Fibroblast of lung (primary cell): ENCODE measurements around the gene BUD31. TPM values are rescaled to one million over a fixed set of nuclear protein-coding genes. Genes with fewer than 3 reads are reported as not detected.

ENCODE experiments used
- DNase-seq, 2 donors: peaks; one replicate each; pipeline versions ENCODE4 v3.0.0 to v3.0.0-alpha.2; 2010; ENCODE audit warnings: low read depth in 2 of 2
- H2AFZ ChIP-seq: 2 replicates; pipeline ENCODE4 v1.5.1; 2012; ENCODE audit warnings: low read length, control low read depth, inconsistent platforms
- H3K27ac ChIP-seq: 2 replicates; pipeline ENCODE4 v1.5.1; 2011; ENCODE audit warnings: low read length, control low read depth; ENCODE audit not compliant: insufficient read depth
- H3K27me3 ChIP-seq: 2 replicates; pipeline ENCODE4 v1.5.1; 2011; ENCODE audit warnings: mild to moderate bottlenecking, low read length; ENCODE audit not compliant: control insufficient read depth, insufficient read depth
- H3K36me3 ChIP-seq: 2 replicates; pipeline ENCODE4 v1.5.1; 2011; ENCODE audit warnings: low read length; ENCODE audit not compliant: control insufficient read depth, insufficient read depth
- H3K4me1 ChIP-seq: 2 replicates; pipeline ENCODE4 v1.5.1; 2011; ENCODE audit warnings: low read length; ENCODE audit not compliant: control insufficient read depth, insufficient read depth; ENCODE audit errors: extremely low read depth
- H3K4me2 ChIP-seq: 2 replicates; pipeline ENCODE4 v1.5.1; 2011; ENCODE audit warnings: low read length, control low read depth; ENCODE audit not compliant: insufficient read depth; ENCODE audit errors: extremely low read depth
- H3K4me3 ChIP-seq, 4 experiments: fragments of 200-600 bp in 1 of 4; sonication (generic) in 1 of 4; replicated peaks in 1 of 4; 2 replicates each; pipeline ENCODE4 v1.5.1; 2011 to 2016; ENCODE audit warnings: low read length in 4 of 4, low read depth in 3 of 4, mild to moderate bottlenecking in 3 of 4, control low read depth in 2 of 4, inconsistent platforms in 1 of 4, mixed read lengths in 1 of 4; ENCODE audit not compliant: insufficient read depth in 1 of 4; ENCODE audit errors: control extremely low read depth in 1 of 4
- H3K79me2 ChIP-seq: 2 replicates; pipeline ENCODE4 v1.5.1; 2012; ENCODE audit warnings: mild to moderate bottlenecking, low read length, inconsistent platforms; ENCODE audit not compliant: control insufficient read depth, insufficient read depth
- H3K9ac ChIP-seq: 2 replicates; pipeline ENCODE4 v1.5.1; 2011; ENCODE audit warnings: mild to moderate bottlenecking, low read length, control low read depth; ENCODE audit not compliant: insufficient read depth
- H3K9me3 ChIP-seq: 2 replicates; pipeline ENCODE4 v1.5.1; 2012; ENCODE audit warnings: low read depth, low read length; ENCODE audit not compliant: control insufficient read depth, insufficient read depth
- H4K20me1 ChIP-seq: 2 replicates; pipeline ENCODE4 v1.5.1; 2011; ENCODE audit warnings: low read length; ENCODE audit not compliant: control insufficient read depth, insufficient read depth; ENCODE audit errors: extremely low read depth
- EZH2 ChIP-seq: IDR thresholded peaks from 2 replicates; pipeline ENCODE4 v1.5.1; 2012; ENCODE audit warnings: low read length, control low read depth, mild to moderate bottlenecking; ENCODE audit errors: missing control alignments
- polyA plus RNA-seq, 2 donors: library from polyadenylated mRNA; depleted of rRNA in 1 of 2; stranded (reverse) in 1 of 2; unstranded in 1 of 2; fragments of >200 nt; gene quantifications; 2 replicates each; pipeline ENCODE4 v1.2.1, GENCODE V29; 2011 to 2012; ENCODE audit warnings: missing spikeins in 1 of 2
- total RNA-seq: library from RNA; depleted of rRNA; stranded (reverse); fragments of >200 nt; gene quantifications from 2 replicates; pipeline ENCODE4 v1.2.1, GENCODE V29; 2014
- TF ChIP-seq, protein P1 (sequence below), 2 donors: IDR thresholded peaks in 1 of 2; conservative IDR thresholded peaks in 1 of 2; 1 replicate in 1 of 2; 2 replicates in 1 of 2; pipeline ENCODE4 v1.5.1; 2011 to 2012; ENCODE audit warnings: low read length in 2 of 2, control low read depth in 1 of 2, inconsistent platforms in 1 of 2, low read depth in 1 of 2, mild to moderate bottlenecking in 1 of 2

Gene BUD31
- total and polyA plus RNA-seq, 2 donors (not counting 1 experiment from before 2014, with no cell fraction given): 83.4 to 114 TPM

GRCh38 chr7:99446096-99446495 lies 37.3 kb downstream of the BUD31 start:
- Histone ChIP-seq H3K27ac (no peak overlapping the region), H3K4me3 (no peak overlapping the region), H3K9me3 (no peaks in the 10 kb centered on the region), H3K4me1 (no peaks in the 10 kb centered on the region), H4K20me1 (no peaks in the 10 kb centered on the region), H3K36me3 (peaks cover 17% of the 10 kb centered on the region), H3K79me2 (peaks cover 6% of the 10 kb centered on the region), H2AFZ (no peak overlapping the region), H3K4me2 (no peak overlapping the region), H3K9ac (no peak overlapping the region), H3K27me3 (no peaks in the 10 kb centered on the region)
- DNase-seq: peak in 1 of 2 donors; percentile 21
- TF ChIP-seq, protein P1, sequence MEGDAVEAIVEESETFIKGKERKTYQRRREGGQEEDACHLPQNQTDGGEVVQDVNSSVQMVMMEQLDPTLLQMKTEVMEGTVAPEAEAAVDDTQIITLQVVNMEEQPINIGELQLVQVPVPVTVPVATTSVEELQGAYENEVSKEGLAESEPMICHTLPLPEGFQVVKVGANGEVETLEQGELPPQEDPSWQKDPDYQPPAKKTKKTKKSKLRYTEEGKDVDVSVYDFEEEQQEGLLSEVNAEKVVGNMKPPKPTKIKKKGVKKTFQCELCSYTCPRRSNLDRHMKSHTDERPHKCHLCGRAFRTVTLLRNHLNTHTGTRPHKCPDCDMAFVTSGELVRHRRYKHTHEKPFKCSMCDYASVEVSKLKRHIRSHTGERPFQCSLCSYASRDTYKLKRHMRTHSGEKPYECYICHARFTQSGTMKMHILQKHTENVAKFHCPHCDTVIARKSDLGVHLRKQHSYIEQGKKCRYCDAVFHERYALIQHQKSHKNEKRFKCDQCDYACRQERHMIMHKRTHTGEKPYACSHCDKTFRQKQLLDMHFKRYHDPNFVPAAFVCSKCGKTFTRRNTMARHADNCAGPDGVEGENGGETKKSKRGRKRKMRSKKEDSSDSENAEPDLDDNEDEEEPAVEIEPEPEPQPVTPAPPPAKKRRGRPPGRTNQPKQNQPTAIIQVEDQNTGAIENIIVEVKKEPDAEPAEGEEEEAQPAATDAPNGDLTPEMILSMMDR (conservative IDR thresholded peaks at IDR 0.05 in 1 of 2, IDR thresholded peaks at IDR 0.05 in 1 of 2; ENCODE audit: low read depth in 1 of 2, low read length in 2 of 2): no peak
- no peak for TF ChIP-seq EZH2

DNA sequence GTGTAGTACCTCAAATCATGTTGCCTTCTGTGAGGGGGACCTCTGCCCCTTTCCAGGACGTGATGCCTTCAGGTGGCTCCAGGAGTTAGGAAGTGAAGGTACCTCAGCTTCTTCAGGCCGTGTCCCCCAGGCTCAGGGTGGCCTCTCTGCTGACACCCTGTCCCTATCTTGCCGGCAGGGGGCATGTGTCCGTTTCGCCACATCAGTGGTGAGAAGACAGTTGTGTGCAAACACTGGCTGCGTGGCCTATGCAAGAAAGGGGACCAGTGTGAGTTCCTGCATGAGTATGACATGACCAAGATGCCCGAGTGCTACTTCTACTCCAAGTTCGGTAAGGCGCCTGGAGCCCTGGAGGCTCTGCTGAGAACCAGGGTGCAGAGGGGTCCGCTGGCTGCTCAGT lies 39.2 kb downstream of the BUD31 start:
- peaks cover 27% of the 10 kb centered on the region for H3K36me3 ChIP-seq

GRCh38 chr7:99448855-99449254 lies 40.1 kb downstream of the BUD31 start:
- Histone ChIP-seq H3K36me3 (peaks cover 31% of the 10 kb centered on the region), H3K4me3 (no peak overlapping the region), H3K4me1 (no peaks in the 10 kb centered on the region), H3K27me3 (no peaks in the 10 kb centered on the region), H2AFZ (no peak overlapping the region), H3K79me2 (no peaks in the 10 kb centered on the region), H4K20me1 (no peaks in the 10 kb centered on the region), H3K27ac (no peak overlapping the region), H3K4me2 (no peak overlapping the region), H3K9ac (no peak overlapping the region), H3K9me3 (no peaks in the 10 kb centered on the region)
- no peak for TF ChIP-seq EZH2
- TF ChIP-seq, protein P1 (conservative IDR thresholded peaks at IDR 0.05 in 1 of 2, IDR thresholded peaks at IDR 0.05 in 1 of 2; ENCODE audit: low read depth in 1 of 2, low read length in 2 of 2): no peak
- no peak for DNase-seq

More for the DNA sequence above, 39.2 kb downstream of the BUD31 start:
- Histone ChIP-seq H2AFZ (no peak overlapping the region), H3K79me2 (no peaks in the 10 kb centered on the region), H3K27ac (no peak overlapping the region), H3K9ac (no peak overlapping the region), H3K27me3 (no peaks in the 10 kb centered on the region), H3K4me1 (no peaks in the 10 kb centered on the region), H4K20me1 (no peaks in the 10 kb centered on the region), H3K4me2 (no peak overlapping the region), H3K9me3 (no peaks in the 10 kb centered on the region), H3K4me3 (no peak overlapping the region)
- no peak for TF ChIP-seq EZH2
- TF ChIP-seq, protein P1 (conservative IDR thresholded peaks at IDR 0.05 in 1 of 2, IDR thresholded peaks at IDR 0.05 in 1 of 2; ENCODE audit: low read depth in 1 of 2, low read length in 2 of 2): no peak
- DNase-seq: no peak
